ENCODE data around the gene SYT6.
"Not testable (repeated sequence)": the region's sequence is repeated elsewhere in the genome, so short reads cannot be mapped to it uniquely, and the experiment has no call there.

Gene SYT6

GRCh38 chr1:114078116-114078515 lies 75.6 kb downstream of the SYT6 start:
- no peak overlapping the region for H2AFZ ChIP-seq (ENCODE audit: low read depth, low read length)
- H3K27me3 ChIP-seq (ENCODE audit: insufficient read depth, low read length), result peaks cover 5% of the 10 kb centered on the region
- H3K4me1 ChIP-seq (ENCODE audit: insufficient read depth, low read length), result peaks cover 5% of the 10 kb centered on the region
- no peaks in the 10 kb centered on the region for H3K36me3 ChIP-seq (ENCODE audit: insufficient read depth, low read length)
- H3K4me3 ChIP-seq (ENCODE audit: low read length), result no peak overlapping the region
- no peaks in the 10 kb centered on the region for H3K9me3 ChIP-seq (ENCODE audit: low read length)

GRCh38 chr1:114077188-114077587 lies 76.5 kb downstream of the SYT6 start:
- Histone ChIP-seq H3K4me3 (ENCODE audit: low read length) (no peak overlapping the region), H3K9me3 (ENCODE audit: low read length) (no peaks in the 10 kb centered on the region), H3K36me3 (ENCODE audit: insufficient read depth, low read length) (no peaks in the 10 kb centered on the region), H3K4me1 (ENCODE audit: insufficient read depth, low read length) (peaks cover 5% of the 10 kb centered on the region), H3K27me3 (ENCODE audit: insufficient read depth, low read length) (peaks cover 5% of the 10 kb centered on the region), H2AFZ (ENCODE audit: low read depth, low read length) (no peak overlapping the region)

GRCh38 chr1:114076308-114076707 lies 77.4 kb downstream of the SYT6 start:
- Histone ChIP-seq H3K36me3 (ENCODE audit: insufficient read depth, low read length) (no peaks in the 10 kb centered on the region), H3K9me3 (ENCODE audit: low read length) (no peaks in the 10 kb centered on the region), H3K27me3 (ENCODE audit: insufficient read depth, low read length) (peaks cover 5% of the 10 kb centered on the region), H3K4me1 (ENCODE audit: insufficient read depth, low read length) (peaks cover 5% of the 10 kb centered on the region), H2AFZ (ENCODE audit: low read depth, low read length) (no peak overlapping the region), H3K4me3 (ENCODE audit: low read length) (no peak overlapping the region)

- H3K9me3 ChIP-seq (ENCODE audit: low read length), result no peaks in the 10 kb centered on the region
- peaks cover 5% of the 10 kb centered on the region for H3K4me1 ChIP-seq (ENCODE audit: insufficient read depth, low read length)
- H3K36me3 ChIP-seq (ENCODE audit: insufficient read depth, low read length), result no peaks in the 10 kb centered on the region
- no peak overlapping the region for H2AFZ ChIP-seq (ENCODE audit: low read depth, low read length)
- H3K4me3 ChIP-seq (ENCODE audit: low read length), result no peak overlapping the region
- peaks cover 4% of the 10 kb centered on the region for H3K27me3 ChIP-seq (ENCODE audit: insufficient read depth, low read length)
Observed at GRCh38 chr1:114075546-114076242, 78.0 kb downstream of the SYT6 start.

- Histone ChIP-seq H3K4me3 (ENCODE audit: low read length) (no peak overlapping the region), H3K27me3 (ENCODE audit: insufficient read depth, low read length) (peaks cover 2% of the 10 kb centered on the region), H3K4me1 (ENCODE audit: insufficient read depth, low read length) (peaks cover 5% of the 10 kb centered on the region), H3K9me3 (ENCODE audit: low read length) (no peaks in the 10 kb centered on the region), H3K36me3 (ENCODE audit: insufficient read depth, low read length) (no peaks in the 10 kb centered on the region), H2AFZ (ENCODE audit: low read depth, low read length) (no peak overlapping the region)
Observed at GRCh38 chr1:114075105-114075504, 78.6 kb downstream of the SYT6 start.

- Histone ChIP-seq H3K27me3 (ENCODE audit: insufficient read depth, low read length) (peaks cover 2% of the 10 kb centered on the region), H2AFZ (ENCODE audit: low read depth, low read length) (no peak overlapping the region), H3K4me3 (ENCODE audit: low read length) (no peak overlapping the region)
Observed at GRCh38 chr1:114072246-114072645, 81.4 kb downstream of the SYT6 start.

GRCh38 chr1:114069762-114070161 lies 83.9 kb downstream of the SYT6 start:
- not testable (repeated sequence) for H2AFZ ChIP-seq (ENCODE audit: low read depth, low read length); H3K9me3 ChIP-seq (ENCODE audit: low read length); H3K4me1 ChIP-seq (ENCODE audit: insufficient read depth, low read length); H3K4me3 ChIP-seq (ENCODE audit: low read length); H3K36me3 ChIP-seq (ENCODE audit: insufficient read depth, low read length); H3K27me3 ChIP-seq (ENCODE audit: insufficient read depth, low read length)

More at GRCh38 chr1:114072246-114072645, 81.4 kb downstream of the SYT6 start:
- H3K4me1 ChIP-seq (ENCODE audit: insufficient read depth, low read length), result peaks cover 5% of the 10 kb centered on the region
- H3K9me3 ChIP-seq (ENCODE audit: low read length), result no peaks in the 10 kb centered on the region
- H3K36me3 ChIP-seq (ENCODE audit: insufficient read depth, low read length), result no peaks in the 10 kb centered on the region

- H3K36me3 ChIP-seq (ENCODE audit: insufficient read depth, low read length); H3K9me3 ChIP-seq (ENCODE audit: low read length); H3K4me1 ChIP-seq (ENCODE audit: insufficient read depth, low read length); H3K27me3 ChIP-seq (ENCODE audit: insufficient read depth, low read length); H3K4me3 ChIP-seq (ENCODE audit: low read length); H2AFZ ChIP-seq (ENCODE audit: low read depth, low read length): not testable (repeated sequence)
Observed at GRCh38 chr1:114068684-114069083, 85.0 kb downstream of the SYT6 start.

- not testable (repeated sequence) for H3K27me3 ChIP-seq (ENCODE audit: insufficient read depth, low read length); H2AFZ ChIP-seq (ENCODE audit: low read depth, low read length)
Observed at GRCh38 chr1:114065671-114066070, 88.0 kb downstream of the SYT6 start.

GRCh38 chr1:114063544-114063943 lies 90.1 kb downstream of the SYT6 start:
- no peaks in the 10 kb centered on the region for H3K27me3 ChIP-seq (ENCODE audit: insufficient read depth, low read length)
- no peaks in the 10 kb centered on the region for H3K36me3 ChIP-seq (ENCODE audit: insufficient read depth, low read length)
- no peaks in the 10 kb centered on the region for H3K4me1 ChIP-seq (ENCODE audit: insufficient read depth, low read length)
- H2AFZ ChIP-seq (ENCODE audit: low read depth, low read length), result no peak overlapping the region
- no peak overlapping the region for H3K4me3 ChIP-seq (ENCODE audit: low read length)
- no peaks in the 10 kb centered on the region for H3K9me3 ChIP-seq (ENCODE audit: low read length)

More at GRCh38 chr1:114065671-114066070, 88.0 kb downstream of the SYT6 start:
- H3K4me3 ChIP-seq (ENCODE audit: low read length); H3K4me1 ChIP-seq (ENCODE audit: insufficient read depth, low read length); H3K36me3 ChIP-seq (ENCODE audit: insufficient read depth, low read length); H3K9me3 ChIP-seq (ENCODE audit: low read length): not testable (repeated sequence)

GRCh38 chr1:114062477-114063099 lies 91.1 kb downstream of the SYT6 start:
- Histone ChIP-seq H2AFZ (ENCODE audit: low read depth, low read length) (no peak overlapping the region), H3K27me3 (ENCODE audit: insufficient read depth, low read length) (no peaks in the 10 kb centered on the region), H3K9me3 (ENCODE audit: low read length) (no peaks in the 10 kb centered on the region), H3K36me3 (ENCODE audit: insufficient read depth, low read length) (no peaks in the 10 kb centered on the region), H3K4me1 (ENCODE audit: insufficient read depth, low read length) (no peaks in the 10 kb centered on the region), H3K4me3 (ENCODE audit: low read length) (no peak overlapping the region)

- H3K9me3 ChIP-seq (ENCODE audit: low read length), result no peaks in the 10 kb centered on the region
- no peaks in the 10 kb centered on the region for H3K27me3 ChIP-seq (ENCODE audit: insufficient read depth, low read length)
- no peak overlapping the region for H3K4me3 ChIP-seq (ENCODE audit: low read length)
- no peak overlapping the region for H2AFZ ChIP-seq (ENCODE audit: low read depth, low read length)
- no peaks in the 10 kb centered on the region for H3K4me1 ChIP-seq (ENCODE audit: insufficient read depth, low read length)
- H3K36me3 ChIP-seq (ENCODE audit: insufficient read depth, low read length), result no peaks in the 10 kb centered on the region
Observed at GRCh38 chr1:114061121-114061830, 92.4 kb downstream of the SYT6 start.

GRCh38 chr1:114058236-114058635 lies 95.4 kb downstream of the SYT6 start:
- not testable (repeated sequence) for H3K4me1 ChIP-seq (ENCODE audit: insufficient read depth, low read length); H3K27me3 ChIP-seq (ENCODE audit: insufficient read depth, low read length); H3K9me3 ChIP-seq (ENCODE audit: low read length); H3K36me3 ChIP-seq (ENCODE audit: insufficient read depth, low read length); H3K4me3 ChIP-seq (ENCODE audit: low read length); H2AFZ ChIP-seq (ENCODE audit: low read depth, low read length)
